Measurements from ENCODE around the gene GPR158.
"Not testable (repeated sequence)": the region's sequence is repeated elsewhere in the genome, so short reads cannot be mapped to it uniquely, and the experiment has no call there.

GPR158 gene

DNA sequence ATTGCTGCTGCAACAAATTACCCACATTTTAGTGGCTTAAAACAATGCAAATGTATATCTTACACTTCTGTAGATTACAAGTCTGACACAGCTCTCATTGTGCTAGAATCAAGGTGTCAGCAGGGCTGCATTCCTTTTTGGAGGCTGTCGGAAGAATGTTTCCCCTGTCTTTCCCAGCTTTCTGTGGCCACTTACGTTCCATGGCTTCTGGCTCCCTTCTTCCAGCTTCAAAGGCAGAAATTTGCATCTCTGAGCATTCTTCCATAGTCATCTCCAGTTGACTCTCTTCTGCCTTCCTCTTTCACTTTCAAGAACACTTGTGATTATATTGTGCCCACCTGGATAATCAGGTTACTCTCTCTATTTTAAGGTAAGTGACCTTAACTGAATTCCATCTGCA lies 125.3 kb downstream of the GPR158 start:
- Histone ChIP-seq H3K9me3 (ENCODE audit: control insufficient read depth, insufficient read depth, low read length) (no peaks in the 10 kb centered on the region), H3K4me3 (ENCODE audit: low read length) (no peak overlapping the region), H3K36me3 (ENCODE audit: control insufficient read depth, low read length) (no peaks in the 10 kb centered on the region), H3K79me2 (ENCODE audit: control insufficient read depth, low read length) (no peaks in the 10 kb centered on the region), H3K4me1 (ENCODE audit: control insufficient read depth, low read length) (no peaks in the 10 kb centered on the region), H3K9me2 (replicated peaks; ENCODE audit: control insufficient read depth, low read length) (no peaks in the 10 kb centered on the region), H3F3A (ENCODE audit: control insufficient read depth, insufficient read depth) (no peaks in the 10 kb centered on the region), H3K27me3 (ENCODE audit: control insufficient read depth, low read length) (no peaks in the 10 kb centered on the region), H3K27ac (ENCODE audit: low read depth, low read length) (no peak overlapping the region), H4K20me1 (ENCODE audit: control insufficient read depth, insufficient read depth, low read depth, low read length) (no peaks in the 10 kb centered on the region), H3K4me2 (ENCODE audit: low read length) (no peak overlapping the region)
- TF ChIP-seq, protein P1, sequence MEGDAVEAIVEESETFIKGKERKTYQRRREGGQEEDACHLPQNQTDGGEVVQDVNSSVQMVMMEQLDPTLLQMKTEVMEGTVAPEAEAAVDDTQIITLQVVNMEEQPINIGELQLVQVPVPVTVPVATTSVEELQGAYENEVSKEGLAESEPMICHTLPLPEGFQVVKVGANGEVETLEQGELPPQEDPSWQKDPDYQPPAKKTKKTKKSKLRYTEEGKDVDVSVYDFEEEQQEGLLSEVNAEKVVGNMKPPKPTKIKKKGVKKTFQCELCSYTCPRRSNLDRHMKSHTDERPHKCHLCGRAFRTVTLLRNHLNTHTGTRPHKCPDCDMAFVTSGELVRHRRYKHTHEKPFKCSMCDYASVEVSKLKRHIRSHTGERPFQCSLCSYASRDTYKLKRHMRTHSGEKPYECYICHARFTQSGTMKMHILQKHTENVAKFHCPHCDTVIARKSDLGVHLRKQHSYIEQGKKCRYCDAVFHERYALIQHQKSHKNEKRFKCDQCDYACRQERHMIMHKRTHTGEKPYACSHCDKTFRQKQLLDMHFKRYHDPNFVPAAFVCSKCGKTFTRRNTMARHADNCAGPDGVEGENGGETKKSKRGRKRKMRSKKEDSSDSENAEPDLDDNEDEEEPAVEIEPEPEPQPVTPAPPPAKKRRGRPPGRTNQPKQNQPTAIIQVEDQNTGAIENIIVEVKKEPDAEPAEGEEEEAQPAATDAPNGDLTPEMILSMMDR (IDR thresholded peaks at IDR 0.05; ENCODE audit: low read depth, low read length, poor library complexity, severe bottlenecking): no peak
- TF ChIP-seq EZH2phosphoT487 (IDR thresholded peaks at IDR 0.05; ENCODE audit: borderline replicate concordance, low read length): no peak

DNA sequence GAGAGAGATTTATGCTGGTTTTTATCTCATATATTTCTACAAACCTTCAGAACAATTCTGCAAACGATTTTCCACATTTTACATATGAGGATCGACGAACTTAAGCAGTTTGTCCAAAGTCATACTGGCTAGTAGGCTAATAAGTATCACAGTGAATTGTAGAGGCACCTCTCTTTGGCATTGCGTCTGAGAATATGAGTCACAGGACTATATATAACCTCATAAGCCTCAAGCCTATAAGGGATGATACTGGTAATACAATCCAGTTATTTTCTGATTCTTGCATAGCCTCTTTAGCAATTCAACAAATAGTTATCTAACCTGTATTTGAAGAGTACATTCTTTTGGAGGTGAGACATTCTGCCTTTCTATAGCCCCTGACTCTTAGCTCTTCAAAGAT lies 129.8 kb downstream of the GPR158 start:
- Histone ChIP-seq H4K20me1 (ENCODE audit: control insufficient read depth, insufficient read depth, low read depth, low read length) (no peaks in the 10 kb centered on the region), H3K4me2 (ENCODE audit: low read length) (no peak overlapping the region), H3K9me2 (replicated peaks; ENCODE audit: control insufficient read depth, low read length) (no peaks in the 10 kb centered on the region), H3K27ac (ENCODE audit: low read depth, low read length) (no peak overlapping the region), H3K4me1 (ENCODE audit: control insufficient read depth, low read length) (no peaks in the 10 kb centered on the region), H3F3A (ENCODE audit: control insufficient read depth, insufficient read depth) (no peaks in the 10 kb centered on the region), H3K36me3 (ENCODE audit: control insufficient read depth, low read length) (no peaks in the 10 kb centered on the region), H3K79me2 (ENCODE audit: control insufficient read depth, low read length) (no peaks in the 10 kb centered on the region), H3K9me3 (ENCODE audit: control insufficient read depth, insufficient read depth, low read length) (no peaks in the 10 kb centered on the region), H3K27me3 (ENCODE audit: control insufficient read depth, low read length) (no peaks in the 10 kb centered on the region), H3K4me3 (ENCODE audit: low read length) (no peak overlapping the region)
- no peak for TF ChIP-seq EZH2phosphoT487 (IDR thresholded peaks at IDR 0.05; ENCODE audit: borderline replicate concordance, low read length)
- TF ChIP-seq, protein P1 (IDR thresholded peaks at IDR 0.05; ENCODE audit: low read depth, low read length, poor library complexity, severe bottlenecking): no peak

DNA sequence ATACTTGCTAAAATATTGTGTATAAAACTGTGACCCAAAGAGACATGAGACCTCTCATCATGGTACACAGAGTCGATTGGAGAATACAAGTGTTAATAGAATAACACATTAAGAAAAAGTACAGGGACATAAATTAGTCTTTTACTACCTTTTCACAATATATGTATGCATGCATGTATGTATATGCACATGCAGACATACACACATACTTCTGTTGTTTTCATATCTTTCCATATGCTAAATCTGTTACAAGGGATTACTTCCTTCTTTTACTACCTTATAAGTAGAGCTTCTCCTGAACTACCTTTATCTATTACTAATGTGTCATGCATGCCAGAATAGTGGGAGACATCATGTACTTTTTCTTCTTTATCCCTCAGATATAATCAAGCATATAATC lies 131.6 kb downstream of the GPR158 start:
- no peaks in the 10 kb centered on the region; the same call in 1 of the 2 replicates for H3K9me2 ChIP-seq (replicated peaks; ENCODE audit: control insufficient read depth, low read length)
- no peaks in the 10 kb centered on the region for H3K9me3 ChIP-seq (ENCODE audit: control insufficient read depth, insufficient read depth, low read length)
- TF ChIP-seq, protein P1 (IDR thresholded peaks at IDR 0.05; ENCODE audit: low read depth, low read length, poor library complexity, severe bottlenecking): no peak
- no peak for TF ChIP-seq EZH2phosphoT487 (IDR thresholded peaks at IDR 0.05; ENCODE audit: borderline replicate concordance, low read length)
- H3K4me3 ChIP-seq (ENCODE audit: low read length): no peak overlapping the region
- no peaks in the 10 kb centered on the region for H3K36me3 ChIP-seq (ENCODE audit: control insufficient read depth, low read length)
- H3F3A ChIP-seq (ENCODE audit: control insufficient read depth, insufficient read depth): no peaks in the 10 kb centered on the region
- H3K4me1 ChIP-seq (ENCODE audit: control insufficient read depth, low read length): no peaks in the 10 kb centered on the region
- H3K27me3 ChIP-seq (ENCODE audit: control insufficient read depth, low read length): no peaks in the 10 kb centered on the region
- no peaks in the 10 kb centered on the region for H3K79me2 ChIP-seq (ENCODE audit: control insufficient read depth, low read length)
- no peaks in the 10 kb centered on the region for H4K20me1 ChIP-seq (ENCODE audit: control insufficient read depth, insufficient read depth, low read depth, low read length)
- no peak overlapping the region for H3K4me2 ChIP-seq (ENCODE audit: low read length)
- no peak overlapping the region for H3K27ac ChIP-seq (ENCODE audit: low read depth, low read length)

DNA sequence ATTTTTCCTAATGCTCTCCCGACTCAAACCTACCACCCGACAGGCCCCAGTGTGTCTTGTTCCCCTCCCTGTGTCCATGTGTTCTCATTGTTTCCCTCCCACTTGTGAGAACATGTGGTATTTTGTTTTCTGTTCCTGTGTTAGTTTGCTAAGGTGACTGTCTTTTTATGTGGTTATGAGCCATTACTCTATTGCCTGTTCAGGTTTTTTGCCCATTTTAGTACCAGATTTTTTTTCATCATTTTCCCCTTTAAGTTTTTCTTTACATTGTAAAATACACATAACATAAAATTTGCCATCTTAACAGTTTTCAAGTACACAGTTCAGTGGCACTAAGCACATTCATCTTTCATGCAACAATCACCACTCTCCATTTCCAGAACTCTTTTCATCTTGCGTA lies 133.5 kb downstream of the GPR158 start:
- Histone ChIP-seq H4K20me1 (ENCODE audit: control insufficient read depth, insufficient read depth, low read depth, low read length) (no peaks in the 10 kb centered on the region), H3K27ac (ENCODE audit: low read depth, low read length) (no peak overlapping the region), H3K9me2 (replicated peaks; ENCODE audit: control insufficient read depth, low read length) (no peaks in the 10 kb centered on the region; the same call in 1 of the 2 replicates), H3K27me3 (ENCODE audit: control insufficient read depth, low read length) (no peaks in the 10 kb centered on the region), H3K4me1 (ENCODE audit: control insufficient read depth, low read length) (no peaks in the 10 kb centered on the region), H3K79me2 (ENCODE audit: control insufficient read depth, low read length) (no peaks in the 10 kb centered on the region), H3K4me3 (ENCODE audit: low read length) (no peak overlapping the region), H3K9me3 (ENCODE audit: control insufficient read depth, insufficient read depth, low read length) (no peaks in the 10 kb centered on the region), H3K36me3 (ENCODE audit: control insufficient read depth, low read length) (no peaks in the 10 kb centered on the region), H3K4me2 (ENCODE audit: low read length) (no peak overlapping the region), H3F3A (ENCODE audit: control insufficient read depth, insufficient read depth) (no peaks in the 10 kb centered on the region)
- TF ChIP-seq EZH2phosphoT487 (IDR thresholded peaks at IDR 0.05; ENCODE audit: borderline replicate concordance, low read length): no peak
- TF ChIP-seq, protein P1 (IDR thresholded peaks at IDR 0.05; ENCODE audit: low read depth, low read length, poor library complexity, severe bottlenecking): no peak

DNA sequence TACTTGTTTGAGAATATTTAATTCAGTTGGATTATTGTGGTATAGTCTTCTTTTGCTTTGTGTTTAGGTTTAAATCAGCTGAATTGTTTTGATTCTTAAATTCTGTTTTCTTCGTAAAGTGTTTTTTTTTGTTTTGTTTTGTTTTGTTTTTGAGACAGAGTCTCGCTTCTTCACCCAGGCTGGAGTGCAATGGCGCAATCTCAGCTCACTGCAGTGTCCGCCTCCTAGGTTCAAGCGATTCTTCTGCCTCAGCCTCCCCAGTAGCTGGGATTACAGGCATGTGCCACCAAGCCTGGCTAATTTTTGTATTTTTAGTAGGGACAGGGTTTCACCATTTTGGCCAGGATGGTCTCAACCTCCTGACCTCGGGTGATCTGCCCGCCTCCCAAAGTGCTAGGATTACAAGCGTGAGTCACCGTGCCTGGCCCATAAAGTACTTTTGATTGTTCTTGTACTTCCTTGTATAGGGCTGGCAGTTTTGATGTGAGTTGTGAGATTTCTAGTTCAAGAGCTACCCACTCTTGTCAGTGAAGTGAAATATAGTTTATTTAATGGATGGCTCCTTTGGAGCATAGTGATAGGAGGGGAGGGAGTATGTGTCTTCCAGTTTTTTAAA lies 142.9 kb downstream of the GPR158 start:
- not testable (repeated sequence) for H3K4me2 ChIP-seq (ENCODE audit: low read length); H3K27ac ChIP-seq (ENCODE audit: low read depth, low read length); H3K27me3 ChIP-seq (ENCODE audit: control insufficient read depth, low read length); H3K9me2 ChIP-seq (replicated peaks; ENCODE audit: control insufficient read depth, low read length); H3K4me3 ChIP-seq (ENCODE audit: low read length); H3K79me2 ChIP-seq (ENCODE audit: control insufficient read depth, low read length); H3F3A ChIP-seq (ENCODE audit: control insufficient read depth, insufficient read depth); H3K36me3 ChIP-seq (ENCODE audit: control insufficient read depth, low read length); H4K20me1 ChIP-seq (ENCODE audit: control insufficient read depth, insufficient read depth, low read depth, low read length); H3K9me3 ChIP-seq (ENCODE audit: control insufficient read depth, insufficient read depth, low read length); H3K4me1 ChIP-seq (ENCODE audit: control insufficient read depth, low read length)
